ENCODE measurements around the gene PSMA2. TPM values are rescaled to one million over a fixed set of nuclear protein-coding genes. Genes with fewer than 3 reads are reported as not detected.
A peak's percentile ranks its signal among the peaks of the same experiment; 100 is the strongest.

Gene PSMA2
- total RNA-seq (2021; ENCODE audit: unreplicated experiment) (152 TPM), Bru-seq, nascent RNA (percentile 91 among the genes with signal in this experiment), BruChase-seq, experiment 1, labeled RNA remaining after a 6-hour chase (percentile 98 among the genes with signal in this experiment), BruChase-seq, experiment 2, labeled RNA remaining after a 2-hour chase (percentile 93 among the genes with signal in this experiment)
- polyA plus RNA-seq (2012), result 70.8 and 104 TPM in 2 replicates
- long read RNA-seq, transcript PSMA2-201 (8 exons, 1,487 nt), result major isoform, 285 of 302 reads
- long read RNA-seq, partial matches to known transcripts, result 7 of 302 reads
- long read RNA-seq, other reads (novel, unspliced or antisense), result 3 of 302 reads

DNA sequence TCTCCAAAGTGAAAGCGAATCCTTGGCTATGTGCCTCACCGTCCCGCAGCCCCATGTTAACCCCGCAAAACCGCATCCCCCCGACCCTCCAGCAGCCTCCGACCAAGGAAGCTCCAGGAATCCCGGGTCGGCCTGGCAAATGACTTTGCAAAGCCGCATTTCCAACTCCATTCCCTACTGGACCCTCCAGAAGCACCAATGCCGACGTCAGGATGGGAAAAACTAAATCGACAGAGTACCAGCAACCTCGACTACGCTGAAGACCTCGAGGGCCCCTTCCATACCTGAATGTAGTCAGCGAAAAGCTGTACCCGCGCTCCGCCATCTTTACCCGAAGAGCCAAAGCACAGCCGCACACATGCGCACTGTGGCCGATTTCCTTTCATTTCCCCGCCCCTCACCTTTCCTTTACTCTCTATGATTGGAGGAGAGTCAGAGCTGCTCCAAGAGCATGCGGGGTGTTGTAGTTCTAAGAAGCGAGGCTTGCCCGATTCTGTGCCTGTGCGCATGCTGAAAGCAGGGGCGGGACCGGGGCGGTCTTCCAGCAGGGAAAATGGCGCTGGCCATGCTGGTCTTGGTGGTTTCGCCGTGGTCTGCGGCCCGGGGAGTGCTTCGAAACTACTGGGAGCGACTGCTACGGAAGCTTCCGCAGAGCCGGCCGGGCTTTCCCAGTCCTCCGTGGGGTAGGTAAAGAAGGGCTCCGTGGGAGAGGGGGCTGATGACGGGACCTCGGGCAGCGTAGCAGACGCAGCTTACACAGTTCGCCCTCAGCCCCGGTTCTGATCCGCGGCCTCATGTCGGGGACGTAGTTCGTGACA, at the start of gene PSMA2, which contains the start of gene MRPL32:
Gene PSMA2 (minus strand): TSS at position 341 of the 818 bp plus-strand sequence. CDS start 16 bp downstream, at position 325.
Gene MRPL32 (plus strand): TSS at position 543 of the 818 bp plus-strand sequence. CDS start 11 bp downstream, at position 554.
- ATAC-seq (peak; percentile 100), DNase-seq (ENCODE audit: low read depth, low spot score) (peak; percentile 95)
- peaks cover 5 to 26% of the 10 kb centered on the region in 2 experiments; a peak in 2 of 4 replicates for H3K4me1 ChIP-seq (ENCODE audit: control insufficient read depth in 1 of 2, insufficient read depth in 2 of 2, low read length in 2 of 2)
- H3K9ac ChIP-seq (ENCODE audit: low read length), result peak within 1 kb of the TSS; percentile 98
- intact Hi-C loops (cut with micrococcal nuclease), result loop anchor here (10.0 kb wide), 1 partner anchor 793 kb away; the partner anchor contains the start of gene COA1
- H3K36me3 ChIP-seq (ENCODE audit: control insufficient read depth in 1 of 2, insufficient read depth in 2 of 2, low read length in 2 of 2), result peaks cover 12 to 25% of the 10 kb centered on the region in 2 experiments; a peak in 3 of 4 replicates
- POLR2A ChIA-PET, result interaction anchor here (0.7 to 1.6 kb wide), 4 partner anchors 8 to 651 kb away, joined by 3 to 5 read pairs (median 4); partner anchors contain the start of gene STK17A
- H3K9me2 ChIP-seq (ENCODE audit: insufficient read depth), result no peaks in the 10 kb centered on the region
- peak within 1 kb of the TSS; percentile 85 for H3K4me2 ChIP-seq (ENCODE audit: low read length)
- H3K4me3 ChIP-seq (replicated peaks in 1 of 2; ENCODE audit: low read depth in 1 of 2, low read length in 2 of 2), result peak within 1 kb of the TSS; percentile 75 to 93
- peaks cover 9% of the 10 kb centered on the region; the same call in 1 of the 2 replicates for H4K20me1 ChIP-seq (ENCODE audit: insufficient read depth)
- CTCF ChIA-PET, result interaction anchor here (0.5 to 1.9 kb wide), 5 partner anchors 9 to 991 kb away, joined by 3 to 12 read pairs (median 4); partner anchors contain the start of gene STK17A
- peak within 1 kb of the TSS; percentile 47 for H3K27ac ChIP-seq (ENCODE audit: low read depth, low read length)
- RAD21 ChIA-PET (ENCODE audit: low non-redundant PET in 1 of 2, low total read pairs in 2 of 2, uncharacterized antibody in 2 of 2, unreplicated experiment in 2 of 2), result interaction anchor here in 1 of 2 experiments (0.9 kb wide), 1 partner anchor 547 kb away, joined by 3 read pairs; no protein-coding TSS in a partner anchor
- TSS peak; percentile 72 for BruUV-seq (replicated peaks)
- H3K9me3 ChIP-seq (ENCODE audit: control insufficient read depth in 1 of 2, insufficient read depth in 1 of 2, low read depth in 1 of 2, low read length in 2 of 2), result no peaks in the 10 kb centered on the region
- H3K79me2 ChIP-seq (ENCODE audit: insufficient read depth, low read length), result peaks cover 92% of the 10 kb centered on the region
- H3K27me3 ChIP-seq (ENCODE audit: insufficient read depth, low read length), result no peaks in the 10 kb centered on the region
- TF ChIP-seq RAD21 (IDR thresholded peaks at IDR 0.05; ENCODE audit: low read depth), result no peak
- peak; percentile 86 for TF ChIP-seq SIN3A (IDR thresholded peaks at IDR 0.05; ENCODE audit: low read depth)
- no peak for TF ChIP-seq FOSL1 (IDR thresholded peaks at IDR 0.05; ENCODE audit: low read depth)
- peak; percentile 39; the same call in 1 of the 2 replicates for TF ChIP-seq ZFX (IDR thresholded peaks at IDR 0.05)
- TF ChIP-seq, protein P1, sequence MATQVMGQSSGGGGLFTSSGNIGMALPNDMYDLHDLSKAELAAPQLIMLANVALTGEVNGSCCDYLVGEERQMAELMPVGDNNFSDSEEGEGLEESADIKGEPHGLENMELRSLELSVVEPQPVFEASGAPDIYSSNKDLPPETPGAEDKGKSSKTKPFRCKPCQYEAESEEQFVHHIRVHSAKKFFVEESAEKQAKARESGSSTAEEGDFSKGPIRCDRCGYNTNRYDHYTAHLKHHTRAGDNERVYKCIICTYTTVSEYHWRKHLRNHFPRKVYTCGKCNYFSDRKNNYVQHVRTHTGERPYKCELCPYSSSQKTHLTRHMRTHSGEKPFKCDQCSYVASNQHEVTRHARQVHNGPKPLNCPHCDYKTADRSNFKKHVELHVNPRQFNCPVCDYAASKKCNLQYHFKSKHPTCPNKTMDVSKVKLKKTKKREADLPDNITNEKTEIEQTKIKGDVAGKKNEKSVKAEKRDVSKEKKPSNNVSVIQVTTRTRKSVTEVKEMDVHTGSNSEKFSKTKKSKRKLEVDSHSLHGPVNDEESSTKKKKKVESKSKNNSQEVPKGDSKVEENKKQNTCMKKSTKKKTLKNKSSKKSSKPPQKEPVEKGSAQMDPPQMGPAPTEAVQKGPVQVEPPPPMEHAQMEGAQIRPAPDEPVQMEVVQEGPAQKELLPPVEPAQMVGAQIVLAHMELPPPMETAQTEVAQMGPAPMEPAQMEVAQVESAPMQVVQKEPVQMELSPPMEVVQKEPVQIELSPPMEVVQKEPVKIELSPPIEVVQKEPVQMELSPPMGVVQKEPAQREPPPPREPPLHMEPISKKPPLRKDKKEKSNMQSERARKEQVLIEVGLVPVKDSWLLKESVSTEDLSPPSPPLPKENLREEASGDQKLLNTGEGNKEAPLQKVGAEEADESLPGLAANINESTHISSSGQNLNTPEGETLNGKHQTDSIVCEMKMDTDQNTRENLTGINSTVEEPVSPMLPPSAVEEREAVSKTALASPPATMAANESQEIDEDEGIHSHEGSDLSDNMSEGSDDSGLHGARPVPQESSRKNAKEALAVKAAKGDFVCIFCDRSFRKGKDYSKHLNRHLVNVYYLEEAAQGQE (IDR thresholded peaks at IDR 0.05; ENCODE audit: low read depth), result no peak
- TF ChIP-seq, protein P2, sequence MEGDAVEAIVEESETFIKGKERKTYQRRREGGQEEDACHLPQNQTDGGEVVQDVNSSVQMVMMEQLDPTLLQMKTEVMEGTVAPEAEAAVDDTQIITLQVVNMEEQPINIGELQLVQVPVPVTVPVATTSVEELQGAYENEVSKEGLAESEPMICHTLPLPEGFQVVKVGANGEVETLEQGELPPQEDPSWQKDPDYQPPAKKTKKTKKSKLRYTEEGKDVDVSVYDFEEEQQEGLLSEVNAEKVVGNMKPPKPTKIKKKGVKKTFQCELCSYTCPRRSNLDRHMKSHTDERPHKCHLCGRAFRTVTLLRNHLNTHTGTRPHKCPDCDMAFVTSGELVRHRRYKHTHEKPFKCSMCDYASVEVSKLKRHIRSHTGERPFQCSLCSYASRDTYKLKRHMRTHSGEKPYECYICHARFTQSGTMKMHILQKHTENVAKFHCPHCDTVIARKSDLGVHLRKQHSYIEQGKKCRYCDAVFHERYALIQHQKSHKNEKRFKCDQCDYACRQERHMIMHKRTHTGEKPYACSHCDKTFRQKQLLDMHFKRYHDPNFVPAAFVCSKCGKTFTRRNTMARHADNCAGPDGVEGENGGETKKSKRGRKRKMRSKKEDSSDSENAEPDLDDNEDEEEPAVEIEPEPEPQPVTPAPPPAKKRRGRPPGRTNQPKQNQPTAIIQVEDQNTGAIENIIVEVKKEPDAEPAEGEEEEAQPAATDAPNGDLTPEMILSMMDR (IDR thresholded peaks at IDR 0.05 in 2 of 3, conservative IDR thresholded peaks at IDR 0.05 in 1 of 3; ENCODE audit: borderline replicate concordance in 1 of 3, insufficient read depth in 1 of 3, low read depth in 2 of 3, low read length in 2 of 3), result no peak
- TF ChIP-seq EZH2phosphoT487 (IDR thresholded peaks at IDR 0.05; ENCODE audit: borderline replicate concordance), result no peak
- TF ChIP-seq CEBPB (IDR thresholded peaks at IDR 0.05; ENCODE audit: low read depth), result no peak
- TF ChIP-seq, protein P3, sequence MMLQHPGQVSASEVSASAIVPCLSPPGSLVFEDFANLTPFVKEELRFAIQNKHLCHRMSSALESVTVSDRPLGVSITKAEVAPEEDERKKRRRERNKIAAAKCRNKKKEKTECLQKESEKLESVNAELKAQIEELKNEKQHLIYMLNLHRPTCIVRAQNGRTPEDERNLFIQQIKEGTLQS (IDR thresholded peaks at IDR 0.05), result no peak
- no peak for TF ChIP-seq ELF1 (IDR thresholded peaks at IDR 0.05; ENCODE audit: borderline replicate concordance, low read depth)
- TF ChIP-seq, protein P4, sequence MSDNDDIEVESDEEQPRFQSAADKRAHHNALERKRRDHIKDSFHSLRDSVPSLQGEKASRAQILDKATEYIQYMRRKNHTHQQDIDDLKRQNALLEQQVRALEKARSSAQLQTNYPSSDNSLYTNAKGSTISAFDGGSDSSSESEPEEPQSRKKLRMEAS (IDR thresholded peaks at IDR 0.05), result peak; percentile 71
- peak; percentile 95 for TF ChIP-seq YY1 (IDR thresholded peaks at IDR 0.05; ENCODE audit: extremely low read depth, insufficient replicate concordance, low read depth, low read length)
- peak; percentile 92 for TF ChIP-seq POLR2A (IDR thresholded peaks at IDR 0.05; ENCODE audit: borderline replicate concordance, extremely low read depth, insufficient read depth, insufficient read length)
- 0 out of 2 replicates have a peak, but pooled peaks have one; percentile 13 for TF ChIP-seq EGR1 (IDR thresholded peaks at IDR 0.05; ENCODE audit: low read depth)
- TF ChIP-seq POLR2AphosphoS5 (IDR thresholded peaks at IDR 0.05; ENCODE audit: low read depth, low read length), result peak; percentile 96
- TF ChIP-seq TCF7L2 (IDR thresholded peaks at IDR 0.05; ENCODE audit: borderline replicate concordance, extremely low read depth, insufficient read depth, insufficient read length), result peak; percentile 39
- TF ChIP-seq JUND (IDR thresholded peaks at IDR 0.05), result no peak
- peak; percentile 87 for TF ChIP-seq SP1 (IDR thresholded peaks at IDR 0.05; ENCODE audit: low read depth)
- H2AFZ ChIP-seq (ENCODE audit: low read depth, low read length, poor library complexity, severe bottlenecking), result no peak within 1 kb of the TSS
